Muscle layer of duodenum (tissue), 2 donors: ENCODE measurements around the gene ANXA2.

Source experiments
- H3K27ac ChIP-seq: one replicate; pipeline ENCODE4 v1.7.0; 2013; ENCODE audit warnings: mild to moderate bottlenecking, low read length
- H3K27me3 ChIP-seq: one replicate; pipeline ENCODE4 v1.7.0; 2013; ENCODE audit warnings: low read depth, mild to moderate bottlenecking, control low read depth, low read length
- H3K36me3 ChIP-seq, 2 donors: one replicate each; pipeline ENCODE4 v1.7.0; 2013; ENCODE audit warnings: low read length in 2 of 2, control low read depth in 1 of 2, mild to moderate bottlenecking in 1 of 2; ENCODE audit not compliant: insufficient read depth in 2 of 2, control insufficient read depth in 1 of 2
- H3K4me1 ChIP-seq, 2 donors: one replicate each; pipeline ENCODE4 v1.7.0; 2013; ENCODE audit warnings: low read length in 2 of 2, mild to moderate bottlenecking in 2 of 2, control low read depth in 1 of 2, moderate library complexity in 1 of 2; ENCODE audit not compliant: insufficient read depth in 2 of 2, control insufficient read depth in 1 of 2
- H3K4me3 ChIP-seq, 2 donors: one replicate each; pipeline ENCODE4 v1.7.0; 2013; ENCODE audit warnings: low read length in 2 of 2, low read depth in 1 of 2, mild to moderate bottlenecking in 1 of 2
- H3K9me3 ChIP-seq, 2 donors: one replicate each; pipeline ENCODE4 v1.7.0; 2013; ENCODE audit warnings: low read length in 2 of 2, control low read depth in 1 of 2, mild to moderate bottlenecking in 1 of 2; ENCODE audit not compliant: control insufficient read depth in 1 of 2
- donor health status: healthy.

The ANXA2 gene

GRCh38 chr15:60396100-60396499 lies 1.7 kb downstream of the ANXA2 start:
- Histone ChIP-seq H3K27me3 (no peaks in the 10 kb centered on the region), H3K9me3 (no peaks in the 10 kb centered on the region), H3K36me3 (peaks cover 10 to 17% of the 10 kb centered on the region in 2 donors), H3K27ac (peak overlapping the region; percentile 99), H3K4me3 (peak overlapping the region; percentile 66 to 73), H3K4me1 (peaks cover 35 to 47% of the 10 kb centered on the region in 2 donors)

GRCh38 chr15:60395276-60396011 lies 2.3 kb downstream of the ANXA2 start:
- no peaks in the 10 kb centered on the region for H3K9me3 ChIP-seq
- peak overlapping the region; percentile 66 to 73 for H3K4me3 ChIP-seq
- H3K27me3 ChIP-seq, result no peaks in the 10 kb centered on the region
- H3K36me3 ChIP-seq, result peaks cover 10 to 17% of the 10 kb centered on the region in 2 donors
- peaks cover 41 to 54% of the 10 kb centered on the region in 2 donors for H3K4me1 ChIP-seq
- H3K27ac ChIP-seq, result peak overlapping the region; percentile 99

- peak overlapping the region; percentile 99 for H3K27ac ChIP-seq
- H3K4me3 ChIP-seq, result peak overlapping the region; percentile 20 to 73
- no peaks in the 10 kb centered on the region for H3K9me3 ChIP-seq
- H3K27me3 ChIP-seq, result no peaks in the 10 kb centered on the region
- H3K36me3 ChIP-seq, result peaks cover 10 to 17% of the 10 kb centered on the region in 2 donors
- H3K4me1 ChIP-seq, result peaks cover 49 to 60% of the 10 kb centered on the region in 2 donors
Measured at GRCh38 chr15:60394689-60395097, 3.1 kb downstream of the ANXA2 start.

GRCh38 chr15:60392986-60393790 lies 4.6 kb downstream of the ANXA2 start:
- peaks cover 10 to 17% of the 10 kb centered on the region in 2 donors for H3K36me3 ChIP-seq
- H3K27ac ChIP-seq, result peak overlapping the region; percentile 99
- H3K9me3 ChIP-seq, result no peaks in the 10 kb centered on the region
- H3K4me3 ChIP-seq, result peak overlapping the region; percentile 20 to 44
- peaks cover 52 to 71% of the 10 kb centered on the region in 2 donors for H3K4me1 ChIP-seq
- H3K27me3 ChIP-seq, result no peaks in the 10 kb centered on the region

- Histone ChIP-seq H3K36me3 (peaks cover 10 to 17% of the 10 kb centered on the region in 2 donors), H3K27me3 (no peaks in the 10 kb centered on the region), H3K9me3 (no peaks in the 10 kb centered on the region), H3K27ac (peak overlapping the region; percentile 99), H3K4me1 (peaks cover 52 to 71% of the 10 kb centered on the region in 2 donors), H3K4me3 (peak overlapping the region; percentile 5 to 17)
Measured at GRCh38 chr15:60392601-60392985, 5.2 kb downstream of the ANXA2 start.

- H3K27ac ChIP-seq, result peak overlapping the region; percentile 99
- no peaks in the 10 kb centered on the region for H3K27me3 ChIP-seq
- no peaks in the 10 kb centered on the region for H3K9me3 ChIP-seq
- peak overlapping the region; percentile 14 to 19 for H3K4me3 ChIP-seq
- peaks cover 10 to 17% of the 10 kb centered on the region in 2 donors for H3K36me3 ChIP-seq
- H3K4me1 ChIP-seq, result peaks cover 55 to 71% of the 10 kb centered on the region in 2 donors
Measured at GRCh38 chr15:60391722-60392315, 6.0 kb downstream of the ANXA2 start.

GRCh38 chr15:60390871-60391501 lies 6.8 kb downstream of the ANXA2 start:
- peaks cover 58 to 69% of the 10 kb centered on the region in 2 donors for H3K4me1 ChIP-seq
- peak overlapping the region; percentile 14 to 38 for H3K4me3 ChIP-seq
- peaks cover 10 to 14% of the 10 kb centered on the region in 2 donors for H3K36me3 ChIP-seq
- no peaks in the 10 kb centered on the region for H3K27me3 ChIP-seq
- peak overlapping the region; percentile 99 for H3K27ac ChIP-seq
- no peaks in the 10 kb centered on the region for H3K9me3 ChIP-seq

- peak overlapping the region in 1 of 2 donors; percentile 26 for H3K4me3 ChIP-seq
- no peaks in the 10 kb centered on the region for H3K9me3 ChIP-seq
- peak overlapping the region; percentile 99 for H3K27ac ChIP-seq
- peaks cover 5 to 11% of the 10 kb centered on the region in 2 donors for H3K36me3 ChIP-seq
- H3K27me3 ChIP-seq, result no peaks in the 10 kb centered on the region
- peaks cover 55 to 62% of the 10 kb centered on the region in 2 donors for H3K4me1 ChIP-seq
Measured at GRCh38 chr15:60390231-60390630, 7.6 kb downstream of the ANXA2 start.

- no peaks in the 10 kb centered on the region for H3K27me3 ChIP-seq
- H3K4me3 ChIP-seq, result peak overlapping the region in 1 of 2 donors; percentile 26
- H3K9me3 ChIP-seq, result no peaks in the 10 kb centered on the region
- peaks cover 47 to 55% of the 10 kb centered on the region in 2 donors for H3K4me1 ChIP-seq
- peak overlapping the region; percentile 99 for H3K27ac ChIP-seq
- peaks cover 3 to 9% of the 10 kb centered on the region in 2 donors for H3K36me3 ChIP-seq
Measured at GRCh38 chr15:60389261-60390077, 8.3 kb downstream of the ANXA2 start.

- H3K9me3 ChIP-seq, result no peaks in the 10 kb centered on the region
- no peak overlapping the region for H3K4me3 ChIP-seq
- peaks cover 32 to 35% of the 10 kb centered on the region in 2 donors for H3K4me1 ChIP-seq
- H3K27me3 ChIP-seq, result no peaks in the 10 kb centered on the region
- H3K36me3 ChIP-seq, result peaks cover 9 to 20% of the 10 kb centered on the region in 2 donors
- H3K27ac ChIP-seq, result no peak overlapping the region
Measured at GRCh38 chr15:60387321-60387720, 10.5 kb downstream of the ANXA2 start.
